OCI-LY3 (cell line): ENCODE results near the gene NNMT.

Source experiments
- H2AFZ ChIP-seq: fragments of 200-600, 300-600 bp; shearing (Covaris generic); 2 replicates; pipeline ENCODE4 v1.6.0; 2014; ENCODE audit warnings: antibody characterized with exemption, low read depth, low read length
- H3K27ac ChIP-seq: fragments of 200-600, 300-600 bp; sonication (generic); 2 replicates; pipeline ENCODE4 v1.5.1; 2014; ENCODE audit warnings: mild to moderate bottlenecking, low read length, moderate library complexity, mixed read lengths
- H3K27me3 ChIP-seq: fragments of 200-600, 300-600 bp; sonication (generic); 2 replicates; pipeline ENCODE4 v1.6.1; 2014; ENCODE audit warnings: low read depth, low read length, mixed read lengths
- H3K36me3 ChIP-seq: fragments of 200-600, 300-600 bp; sonication (generic); replicated peaks from 2 replicates; pipeline ENCODE3; 2014; ENCODE audit warnings: low read depth, low read length, mixed read lengths
- H3K4me1 ChIP-seq: fragments of 300-600, 200-600 bp; sonication (generic); 2 replicates; pipeline ENCODE4 v1.6.1; 2014; ENCODE audit warnings: low read length, mixed read lengths
- H3K4me2 ChIP-seq: fragments of 200-600, 300-600 bp; sonication (generic); 2 replicates; pipeline ENCODE4 v1.6.1; 2014; ENCODE audit warnings: low read length, mixed read lengths
- H3K4me3 ChIP-seq: fragments of 300-600, 200-600 bp; sonication (generic); 2 replicates; pipeline ENCODE4 v1.5.1; 2014; ENCODE audit warnings: antibody characterized with exemption, mild to moderate bottlenecking, low read length, moderate library complexity
- H3K79me2 ChIP-seq: fragments of 300-600, 200-600 bp; shearing (Covaris generic); 2 replicates; pipeline ENCODE4 v1.6.1; 2014; ENCODE audit warnings: mild to moderate bottlenecking, low read length, mixed read lengths
- H3K9ac ChIP-seq: fragments of 300-600, 200-600 bp; shearing (Covaris generic); 2 replicates; pipeline ENCODE4 v1.6.0; 2014; ENCODE audit warnings: mild to moderate bottlenecking, low read length, moderate library complexity
- H3K9me3 ChIP-seq: fragments of 200-600, 300-600 bp; shearing (Covaris generic); 2 replicates; pipeline ENCODE4 v1.6.1; 2014; ENCODE audit warnings: low read length, mixed read lengths; ENCODE audit not compliant: insufficient read depth
- H4K20me1 ChIP-seq: fragments of 200-600, 300-600 bp; sonication (generic); 2 replicates; pipeline ENCODE4 v1.6.1; 2016; ENCODE audit warnings: low read length, mixed read lengths; ENCODE audit not compliant: insufficient read depth
- CTCF ChIP-seq: fragments of 200-600, 300-600 bp; sonication (generic); IDR thresholded peaks from 2 replicates; pipeline ENCODE4 v1.5.1; 2014; ENCODE audit warnings: antibody characterized with exemption, low read length, low read depth
- EZH2phosphoT487 ChIP-seq: fragments of 200-600 bp; shearing (Covaris generic); IDR thresholded peaks from 2 replicates; pipeline ENCODE4 v1.6.1; 2018; ENCODE audit warnings: antibody characterized with exemption, mixed run types, low read depth

The NNMT gene

GRCh38 chr11:114321621-114322257 is 25.5 kb downstream of the NNMT start:
- Histone ChIP-seq H3K9ac (no peak overlapping the region), H3K4me1 (peaks cover 7% of the 10 kb centered on the region), H3K27ac (no peak overlapping the region), H3K4me2 (no peak overlapping the region), H3K79me2 (no peaks in the 10 kb centered on the region), H4K20me1 (no peaks in the 10 kb centered on the region), H3K4me3 (no peak overlapping the region), H3K36me3 (no peaks in the 10 kb centered on the region), H3K27me3 (peaks cover 22% of the 10 kb centered on the region), H2AFZ (no peak overlapping the region), H3K9me3 (no peaks in the 10 kb centered on the region)
- TF ChIP-seq CTCF (no peak), EZH2phosphoT487 (no peak)

DNA sequence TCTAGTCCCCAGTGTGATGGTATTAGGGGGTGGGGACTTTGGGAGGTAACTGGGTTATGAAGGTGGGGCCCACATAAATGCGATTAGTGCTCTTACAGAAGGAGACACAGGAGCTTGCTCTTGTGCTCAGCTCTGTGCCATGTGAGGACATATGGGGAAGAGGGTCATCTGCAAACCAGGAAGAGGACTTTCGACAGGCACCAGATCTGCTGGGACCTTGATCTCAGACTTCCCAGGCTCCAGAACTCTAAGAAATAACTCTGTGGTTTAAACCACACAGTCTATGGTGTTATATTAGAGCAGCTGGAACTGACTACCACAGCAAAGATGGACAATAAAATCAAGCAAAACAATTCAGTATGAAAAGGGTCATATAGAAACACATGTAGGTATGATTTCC is 26.7 kb downstream of the NNMT start:
- Histone ChIP-seq H3K79me2 (no peaks in the 10 kb centered on the region), H2AFZ (no peak overlapping the region), H3K9me3 (no peaks in the 10 kb centered on the region), H3K36me3 (no peaks in the 10 kb centered on the region), H4K20me1 (no peaks in the 10 kb centered on the region), H3K27ac (no peak overlapping the region), H3K4me3 (no peak overlapping the region), H3K4me1 (peaks cover 7% of the 10 kb centered on the region), H3K4me2 (no peak overlapping the region), H3K9ac (no peak overlapping the region), H3K27me3 (peaks cover 26% of the 10 kb centered on the region)
- TF ChIP-seq EZH2phosphoT487 (no peak), CTCF (no peak)

DNA sequence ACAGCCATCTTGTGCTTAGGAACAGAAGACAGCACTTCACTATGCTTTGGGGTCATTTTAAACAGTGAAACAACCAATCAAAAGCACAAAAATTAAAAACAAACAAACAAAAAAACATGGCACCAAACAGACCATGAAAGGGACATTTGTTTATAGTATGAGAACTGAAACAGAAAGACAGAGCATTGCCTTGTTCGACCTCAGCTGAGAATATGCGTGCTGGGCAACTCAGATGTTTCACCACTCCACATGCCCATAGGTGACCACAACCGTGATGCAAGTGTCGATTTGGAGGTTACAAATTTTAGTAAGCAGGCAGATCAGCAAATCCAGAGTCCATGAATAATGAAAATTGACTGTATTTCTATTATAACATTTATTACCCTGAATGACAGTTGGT is 30.0 kb downstream of the NNMT start:
- TF ChIP-seq CTCF = no peak
- no peak for TF ChIP-seq EZH2phosphoT487
- no peak overlapping the region for H3K4me2 ChIP-seq
- no peak overlapping the region for H3K27ac ChIP-seq
- no peak overlapping the region for H2AFZ ChIP-seq
- H3K4me1 ChIP-seq = no peaks in the 10 kb centered on the region
- H3K36me3 ChIP-seq = no peaks in the 10 kb centered on the region
- H3K79me2 ChIP-seq = no peaks in the 10 kb centered on the region
- H3K9ac ChIP-seq = no peak overlapping the region
- H3K4me3 ChIP-seq = no peak overlapping the region
- H3K27me3 ChIP-seq = peaks cover 7% of the 10 kb centered on the region
- peaks cover 3% of the 10 kb centered on the region; the same call in 1 of the 2 replicates for H3K9me3 ChIP-seq
- H4K20me1 ChIP-seq = no peaks in the 10 kb centered on the region

- H3K27me3 ChIP-seq = peaks cover 4% of the 10 kb centered on the region; the same call in 1 of the 2 replicates
- H3K36me3 ChIP-seq = no peaks in the 10 kb centered on the region
- H3K27ac ChIP-seq = no peak overlapping the region
- no peaks in the 10 kb centered on the region for H4K20me1 ChIP-seq
- H3K79me2 ChIP-seq = no peaks in the 10 kb centered on the region
- H3K4me1 ChIP-seq = no peaks in the 10 kb centered on the region
- no peak overlapping the region for H3K4me3 ChIP-seq
- no peak overlapping the region for H3K9ac ChIP-seq
- peaks cover 3% of the 10 kb centered on the region; the same call in 1 of the 2 replicates for H3K9me3 ChIP-seq
- no peak overlapping the region for H3K4me2 ChIP-seq
- H2AFZ ChIP-seq = no peak overlapping the region
- TF ChIP-seq CTCF (no peak), EZH2phosphoT487 (no peak)
These were observed 30.6 kb downstream of the NNMT start for GRCh38 chr11:114326776-114327175.
